Stimulated activated CD4-positive, alpha-beta T cell treated with anti-CD3 and anti-CD28 coated beads, TNF-alpha, amount 100 ng/mL, for 1 hour (primary cell): ENCODE data around the gene RASGRF1.

Experiments
- DNase-seq, 3 donors: peaks; one replicate each; pipeline ENCODE4 v3.0.0-alpha.2; 2020; ENCODE audit warnings: low read depth in 3 of 3, low spot score in 1 of 3

Gene RASGRF1

DNA sequence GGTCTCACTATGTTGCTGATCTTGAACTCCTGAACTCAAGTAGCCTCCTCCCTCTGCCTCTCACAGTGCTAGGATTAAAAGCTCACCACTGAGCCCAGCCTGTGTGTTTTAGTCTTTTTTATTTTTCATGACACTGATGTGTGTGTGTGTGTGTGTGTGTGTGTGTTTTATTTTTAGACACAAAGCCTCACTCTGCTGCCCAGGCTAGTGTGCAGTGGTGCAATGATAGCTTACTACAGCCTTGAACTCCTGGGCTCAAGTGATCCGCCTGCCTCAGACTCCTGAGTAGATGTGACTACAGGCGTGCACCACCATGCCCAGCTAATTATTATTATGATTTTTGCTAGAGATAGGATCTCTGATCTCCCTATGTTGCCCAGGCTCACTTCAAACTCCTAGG, 122.5 kb downstream of the RASGRF1 start:
- DNase-seq: no peak

DNA sequence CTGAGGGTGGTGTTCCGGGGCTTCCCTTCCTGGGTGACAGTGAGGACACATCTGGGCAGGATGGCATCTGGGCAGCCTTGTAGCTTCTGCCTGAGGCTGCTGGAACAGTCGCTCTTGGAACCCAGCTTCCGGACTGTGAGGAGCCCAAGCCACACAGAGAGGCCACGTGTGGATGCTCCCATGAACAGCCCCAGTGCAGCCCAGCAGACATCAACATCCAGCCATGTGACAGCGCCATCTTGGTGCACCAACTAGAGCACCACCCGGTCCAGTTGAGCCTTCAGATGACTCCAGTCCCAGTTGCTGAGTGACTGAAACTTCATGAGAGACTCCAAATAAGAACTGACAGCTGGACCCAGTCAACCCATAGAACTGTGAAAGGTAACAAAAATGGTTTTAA, 130.3 kb downstream of the RASGRF1 start:
- DNase-seq: no peak

DNA sequence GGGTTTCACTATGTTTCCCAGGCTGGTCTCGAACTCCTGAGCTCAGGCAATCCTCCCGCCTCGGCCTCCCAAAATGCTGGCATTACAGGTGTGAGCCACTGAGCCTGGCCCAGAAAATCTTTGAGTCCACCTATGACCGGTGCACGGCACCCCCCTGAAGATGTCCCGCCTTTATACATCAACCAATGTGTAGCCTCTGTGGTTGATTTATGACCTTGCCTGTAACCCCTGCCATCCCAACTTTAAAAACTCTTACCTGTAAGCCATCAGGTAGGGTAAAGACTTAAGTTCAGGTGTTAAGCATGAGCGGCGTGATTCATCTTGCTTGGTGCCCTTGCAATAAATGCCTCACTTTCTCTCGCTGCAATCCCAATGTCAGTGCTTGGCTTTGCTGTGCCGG, 131.2 kb downstream of the RASGRF1 start:
- no peak for DNase-seq

DNA sequence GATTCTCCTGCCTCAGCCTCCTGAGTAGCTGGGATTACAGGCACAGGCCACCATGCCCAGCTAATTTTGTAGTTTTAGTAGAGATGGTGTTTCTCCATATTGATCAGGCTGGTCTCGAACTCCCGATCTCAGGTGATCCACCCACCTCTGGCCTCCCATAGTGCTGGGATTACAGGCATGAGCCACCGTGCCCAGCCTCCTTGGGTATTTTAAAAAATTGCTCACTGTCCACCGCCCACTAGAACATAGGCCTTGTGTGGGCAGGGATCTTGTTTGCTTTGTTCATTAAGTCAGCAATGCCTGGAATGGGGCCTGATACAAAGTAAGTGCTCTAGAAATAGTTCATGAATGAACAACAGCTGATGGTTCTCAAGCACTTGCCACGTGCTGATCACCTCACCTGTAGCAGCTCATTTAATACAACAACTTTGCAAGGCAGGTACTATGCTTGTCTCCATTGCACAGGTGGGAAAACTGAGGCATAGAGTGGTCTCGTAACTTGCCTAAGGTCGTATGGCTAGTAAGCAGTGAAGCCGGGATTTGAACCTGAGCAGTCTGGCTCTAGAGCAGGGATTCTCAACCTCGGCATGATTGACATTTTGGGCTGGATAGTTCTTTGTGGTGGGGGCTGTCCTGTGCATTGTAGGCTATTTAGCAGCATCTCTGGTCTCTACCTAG, 133.0 kb downstream of the RASGRF1 start:
- DNase-seq: no peak

DNA sequence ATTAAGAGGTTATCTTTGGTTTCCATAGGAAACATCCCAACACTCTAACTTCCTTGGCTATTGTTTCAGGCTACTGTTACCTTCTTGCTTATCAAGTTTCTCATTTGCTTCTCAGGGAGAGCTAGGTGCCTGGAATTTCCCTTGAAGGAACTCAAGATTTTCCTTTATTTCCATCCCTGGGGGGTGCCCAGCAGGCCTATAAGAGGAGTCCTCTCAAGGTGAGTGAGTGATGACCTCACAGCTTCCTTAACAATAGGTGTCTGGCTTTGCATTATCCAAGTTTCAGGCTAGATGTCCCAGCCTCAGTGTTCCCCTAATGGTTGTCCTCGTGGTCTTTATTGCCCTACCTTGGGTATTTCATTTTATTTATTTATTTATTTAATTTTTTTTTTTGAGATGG, 133.6 kb downstream of the RASGRF1 start:
- DNase-seq: no peak

DNA sequence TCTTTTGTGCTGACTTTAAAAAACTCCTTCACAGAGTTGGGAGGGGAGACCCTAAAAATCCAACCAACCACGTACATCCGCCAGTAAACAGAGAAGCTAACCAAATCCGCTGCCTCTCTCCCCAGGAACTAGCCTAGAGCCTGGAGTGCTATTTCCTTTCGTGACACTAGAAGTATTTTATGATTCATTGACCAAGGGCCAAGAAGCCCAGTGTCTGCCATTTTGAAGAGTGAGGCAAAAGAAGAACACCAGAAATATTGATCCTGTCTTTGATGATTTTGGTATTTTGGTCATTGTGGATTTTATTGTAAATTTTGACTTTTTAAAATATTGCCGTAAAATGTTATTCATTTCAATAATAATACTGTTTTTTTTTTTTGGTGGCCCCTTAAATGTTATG, 135.2 kb downstream of the RASGRF1 start:
- no peak for DNase-seq

DNA sequence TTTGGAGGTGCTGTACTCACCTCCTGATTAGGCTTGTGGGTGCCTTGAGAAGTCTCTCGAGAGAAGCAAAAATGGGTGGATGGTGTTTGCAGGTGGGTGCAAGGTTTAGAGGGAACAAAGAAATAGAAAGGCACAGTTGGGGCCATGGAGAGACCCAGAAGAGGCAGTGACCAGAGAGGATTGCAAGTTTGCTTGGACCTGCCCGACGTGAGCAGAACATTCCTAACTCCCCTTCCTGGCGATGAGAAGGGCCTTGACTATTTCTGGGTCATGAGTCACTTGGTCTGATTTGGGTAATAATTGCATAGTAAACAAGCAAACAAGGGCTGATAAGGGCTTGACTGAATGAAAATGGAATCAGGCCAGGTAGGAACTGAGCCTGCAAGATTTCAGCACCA, 138.7 kb downstream of the RASGRF1 start:
- DNase-seq: no peak

DNA sequence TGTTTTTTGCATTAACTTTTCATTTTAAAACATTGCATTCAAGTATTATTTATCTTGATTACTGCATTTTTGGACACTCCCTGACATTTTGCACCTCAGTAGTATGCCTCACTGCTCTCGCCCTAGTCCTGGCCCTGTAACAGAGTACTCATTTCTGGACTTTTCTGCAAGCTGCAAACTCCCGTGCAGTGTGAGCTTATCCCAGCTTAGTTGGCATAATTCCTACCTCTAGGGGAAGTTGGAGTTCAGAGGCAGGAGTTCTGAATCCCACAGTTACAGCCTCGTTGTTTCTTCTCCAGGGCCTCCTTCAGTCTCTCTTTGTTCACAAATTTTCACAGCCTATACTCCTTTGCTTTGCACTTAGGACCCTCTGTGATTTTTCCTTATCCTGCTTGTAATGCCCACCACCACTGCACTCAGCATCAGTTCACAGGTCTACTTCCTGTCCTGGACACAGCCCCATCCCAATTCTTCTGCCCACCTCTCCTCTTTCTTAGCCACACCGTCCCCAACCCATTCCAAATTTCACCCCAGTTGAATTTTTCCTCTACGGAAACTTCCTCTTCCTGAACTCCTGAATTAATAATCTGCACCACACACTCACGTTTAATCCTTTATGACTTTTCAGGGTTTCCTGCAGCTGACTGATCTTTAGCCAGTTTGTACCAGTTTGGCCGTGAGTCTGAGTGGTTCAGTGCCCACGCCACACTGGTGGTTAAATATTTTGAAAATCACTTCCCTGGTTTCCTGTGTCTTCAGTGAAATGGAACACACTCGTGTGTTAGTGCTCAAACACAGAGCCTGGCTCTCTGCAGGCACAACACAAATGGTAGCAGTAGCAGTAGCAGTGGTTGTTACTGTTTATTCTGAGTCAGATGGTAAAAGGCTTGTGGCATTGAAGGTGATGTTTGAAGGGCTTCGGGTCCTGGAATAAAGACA, 139.4 kb downstream of the RASGRF1 start:
- no peak for DNase-seq

DNA sequence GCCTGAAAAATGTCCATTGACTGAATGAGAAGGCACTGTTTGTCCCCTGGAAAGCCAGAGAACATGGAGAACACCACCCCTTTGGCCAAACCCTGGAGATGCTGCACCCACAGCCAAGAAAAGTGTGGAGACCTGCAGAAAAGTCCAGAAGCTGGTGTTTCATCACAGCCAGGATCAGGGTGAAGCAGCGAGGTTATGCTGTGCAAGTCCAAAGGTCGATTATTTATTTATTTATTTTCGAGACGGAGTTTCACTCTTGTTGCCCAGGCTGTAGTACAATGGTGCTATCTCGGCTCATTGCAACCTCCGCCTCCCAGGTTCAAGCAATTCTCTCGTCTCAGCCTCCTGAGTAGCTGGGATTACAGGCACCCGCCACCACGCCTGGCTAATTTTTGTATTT, 140.2 kb downstream of the RASGRF1 start:
- DNase-seq: no peak

DNA sequence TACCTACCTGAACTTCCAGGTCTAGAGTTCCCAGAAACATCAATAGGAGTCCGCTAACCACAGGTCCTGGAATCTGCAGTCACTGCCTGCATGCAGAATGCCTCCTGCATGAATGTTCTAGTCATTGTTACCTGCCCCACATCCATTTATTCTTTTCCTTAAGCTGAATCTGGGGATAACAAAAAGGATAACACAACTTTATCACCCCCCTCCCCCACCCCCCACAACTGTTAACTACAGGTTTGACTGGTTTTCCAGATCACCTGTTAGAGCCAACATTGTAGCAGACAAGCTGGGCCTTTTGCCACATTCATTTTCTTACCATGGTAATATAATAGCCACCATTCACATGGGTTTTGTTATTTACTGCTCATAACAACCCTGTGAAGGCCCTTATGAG, 141.1 kb downstream of the RASGRF1 start:
- DNase-seq: no peak

DNA sequence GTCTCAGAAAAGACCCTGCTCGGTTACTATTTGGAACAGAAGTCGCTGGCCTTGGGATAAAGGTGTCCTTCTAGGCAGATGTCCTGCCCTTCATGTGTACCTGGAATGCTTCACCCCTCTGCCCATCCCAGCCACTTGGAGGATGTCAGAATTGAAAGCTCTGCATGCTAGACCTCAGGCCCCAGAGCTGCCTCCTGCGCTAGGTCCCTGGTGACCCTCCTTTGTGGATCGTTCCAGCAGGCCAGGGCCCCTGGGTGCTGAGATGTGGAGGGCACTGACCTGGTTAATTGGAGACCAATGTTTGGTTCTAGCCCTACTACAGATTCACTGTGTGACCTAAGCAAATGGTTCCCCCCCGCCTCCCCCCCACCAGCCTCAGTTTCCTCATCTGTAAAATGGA, 143.1 kb downstream of the RASGRF1 start:
- no peak for DNase-seq

DNA sequence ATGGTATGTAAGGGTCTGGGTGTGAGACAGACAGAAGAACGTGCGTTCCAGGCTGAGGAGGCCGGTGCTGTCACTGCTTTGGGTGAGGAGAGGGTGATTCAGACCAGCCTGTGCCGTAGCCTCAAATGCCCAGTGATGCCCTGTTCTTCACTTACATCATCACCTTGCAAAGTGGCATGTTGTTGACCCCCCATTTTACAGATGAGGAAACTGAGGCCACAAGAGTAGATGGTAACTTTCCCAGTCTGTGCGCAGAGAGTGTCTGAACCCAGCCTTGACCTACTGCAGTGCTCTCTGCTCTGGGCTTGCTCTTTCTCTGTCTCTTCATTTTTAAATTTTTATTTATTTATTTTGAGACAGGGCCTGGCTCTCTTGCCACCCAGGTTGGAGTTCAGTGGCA, 144.1 kb downstream of the RASGRF1 start:
- no peak for DNase-seq

DNA sequence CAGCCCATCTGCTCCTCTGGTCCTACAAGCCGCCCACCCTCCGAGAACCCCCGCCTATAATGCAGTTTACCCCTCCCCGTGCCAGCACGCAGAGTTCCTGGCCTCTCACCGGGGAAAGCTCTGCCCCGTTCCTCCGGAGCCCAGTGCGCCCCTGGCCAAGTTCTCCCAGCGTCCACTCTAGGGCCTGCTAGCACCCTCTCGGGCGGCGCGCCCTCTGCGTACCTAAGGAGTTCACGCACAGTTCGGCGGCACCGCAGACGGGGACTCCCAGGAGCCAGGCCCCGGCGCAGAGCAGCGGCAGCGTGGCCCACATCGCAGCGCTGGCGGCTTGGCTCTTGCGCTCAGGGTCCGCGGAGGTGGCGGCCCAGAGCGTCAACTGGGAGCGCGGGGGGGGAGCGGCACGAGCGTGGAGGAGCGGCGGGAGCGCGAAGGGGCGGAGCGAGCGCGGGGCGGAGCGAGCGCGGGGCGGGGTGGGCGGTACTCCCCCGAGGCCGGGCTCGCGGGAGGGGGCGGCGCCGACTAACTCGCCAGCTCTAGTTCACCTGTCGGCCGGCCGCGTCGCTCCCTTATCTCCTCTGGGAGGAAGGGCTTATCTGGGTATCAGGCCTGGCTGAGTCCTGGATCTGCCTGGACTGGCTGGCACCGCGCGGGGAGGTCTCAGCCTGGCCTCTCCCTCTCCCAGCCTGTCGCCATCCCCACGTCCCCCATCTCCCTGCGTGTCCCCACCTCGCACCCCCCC, 145.7 kb downstream of the RASGRF1 start, which contains the start of gene CTSH:
CTSH (minus strand) TSS at position 378 of the 739 bp plus-strand sequence; CDS start at position 313, 65 bp downstream.
- DNase-seq: peak; percentile 22 to 72 (median 38)

DNA sequence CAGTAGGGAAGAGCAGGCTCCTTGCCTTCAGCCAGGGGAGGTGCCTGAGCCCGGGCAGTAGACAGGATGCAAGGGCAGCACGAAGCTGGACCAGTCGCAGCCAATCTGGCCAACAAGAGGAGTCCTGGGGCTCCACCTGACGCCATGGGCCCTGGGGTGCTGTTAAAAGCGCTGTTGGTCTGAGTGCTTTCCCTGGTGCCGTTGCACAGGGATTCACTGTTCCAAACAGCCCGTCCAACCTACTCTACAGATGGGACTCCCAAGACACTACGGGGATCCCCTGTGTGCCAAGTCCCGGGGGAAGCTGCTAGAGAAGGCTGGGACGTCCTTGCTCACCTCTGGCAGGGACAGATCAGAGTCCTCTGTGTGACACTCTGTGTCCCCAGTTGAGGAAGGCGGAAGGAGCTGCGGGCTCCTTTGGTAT, 146.4 kb downstream of the RASGRF1 start:
- no peak for DNase-seq

DNA sequence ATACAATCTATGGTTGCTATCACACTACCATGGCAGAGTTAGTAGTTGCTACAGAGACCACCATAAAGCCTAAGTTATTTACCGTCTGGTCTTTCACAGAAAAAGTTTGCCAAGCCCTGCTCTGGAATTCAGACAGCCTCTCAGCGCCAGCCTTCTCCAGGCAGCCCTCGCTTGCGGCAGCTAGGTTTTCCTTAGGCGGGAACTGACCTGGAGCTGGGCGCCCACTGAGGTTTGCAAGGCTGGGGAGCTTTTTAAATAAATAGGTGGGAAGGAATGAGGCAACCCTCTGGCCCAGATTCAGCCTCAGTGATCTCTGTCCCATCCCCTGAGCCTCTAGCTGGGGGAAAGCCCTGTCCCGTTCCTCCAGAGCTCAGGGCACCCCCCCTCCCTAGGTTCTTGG, 146.9 kb downstream of the RASGRF1 start:
- no peak for DNase-seq

DNA sequence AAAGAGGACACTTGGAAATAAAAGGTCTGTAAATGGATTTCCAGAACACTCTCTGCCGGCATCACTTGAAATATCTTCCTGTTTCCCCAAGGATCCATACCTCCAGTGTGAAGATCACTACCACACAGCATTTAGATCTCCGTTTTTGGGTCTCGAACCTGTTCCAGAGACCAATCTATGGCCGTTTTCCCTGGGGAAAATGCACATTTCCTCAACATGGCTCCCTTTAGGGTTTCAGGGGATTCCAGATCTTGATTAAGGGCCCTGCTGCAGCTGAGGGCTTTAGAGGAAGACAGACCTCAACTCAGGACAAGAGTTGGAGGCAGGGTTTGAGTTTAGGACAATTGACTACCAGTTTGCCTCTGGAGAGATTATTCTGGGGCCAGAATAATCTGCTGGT, 147.8 kb downstream of the RASGRF1 start:
- DNase-seq: no peak

DNA sequence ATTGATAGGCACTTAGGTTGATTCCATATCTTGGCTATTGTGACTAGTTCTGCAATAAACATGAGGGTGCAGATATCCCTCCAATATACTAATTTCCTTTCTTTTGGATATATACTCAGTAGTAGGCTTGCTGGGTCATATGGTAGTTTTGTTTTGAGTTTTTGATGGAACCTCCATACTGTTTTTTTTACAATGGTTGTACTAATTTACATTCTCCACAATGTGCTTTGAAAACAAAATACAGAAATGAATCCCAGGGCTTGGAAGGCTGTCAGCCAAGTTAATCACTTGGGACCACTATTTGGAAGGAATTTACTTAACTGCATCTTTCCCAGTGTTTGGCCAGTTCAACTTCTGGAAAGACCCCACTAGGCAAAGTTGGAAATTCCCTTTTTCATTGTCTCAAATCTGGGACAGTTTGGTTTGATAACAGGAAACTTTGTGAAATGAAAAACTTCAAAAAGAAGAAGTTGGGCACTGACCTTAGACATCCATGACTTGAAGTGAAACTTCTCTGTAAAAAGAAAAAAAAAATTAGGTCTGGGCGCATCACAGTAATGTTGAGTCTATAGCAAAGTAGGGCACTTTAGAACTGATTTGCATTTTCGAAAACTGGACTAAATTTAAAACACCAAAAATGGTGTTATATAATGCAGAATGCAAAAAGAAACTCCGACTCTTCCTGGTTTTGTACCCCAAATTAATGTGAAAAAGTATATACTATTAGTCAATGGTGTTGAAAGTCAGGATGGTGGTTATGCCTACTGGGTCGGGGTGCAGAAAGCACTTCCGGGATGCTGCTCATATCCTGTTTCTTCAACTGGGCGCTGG, 151.7 kb downstream of the RASGRF1 start:
- no peak for DNase-seq

DNA sequence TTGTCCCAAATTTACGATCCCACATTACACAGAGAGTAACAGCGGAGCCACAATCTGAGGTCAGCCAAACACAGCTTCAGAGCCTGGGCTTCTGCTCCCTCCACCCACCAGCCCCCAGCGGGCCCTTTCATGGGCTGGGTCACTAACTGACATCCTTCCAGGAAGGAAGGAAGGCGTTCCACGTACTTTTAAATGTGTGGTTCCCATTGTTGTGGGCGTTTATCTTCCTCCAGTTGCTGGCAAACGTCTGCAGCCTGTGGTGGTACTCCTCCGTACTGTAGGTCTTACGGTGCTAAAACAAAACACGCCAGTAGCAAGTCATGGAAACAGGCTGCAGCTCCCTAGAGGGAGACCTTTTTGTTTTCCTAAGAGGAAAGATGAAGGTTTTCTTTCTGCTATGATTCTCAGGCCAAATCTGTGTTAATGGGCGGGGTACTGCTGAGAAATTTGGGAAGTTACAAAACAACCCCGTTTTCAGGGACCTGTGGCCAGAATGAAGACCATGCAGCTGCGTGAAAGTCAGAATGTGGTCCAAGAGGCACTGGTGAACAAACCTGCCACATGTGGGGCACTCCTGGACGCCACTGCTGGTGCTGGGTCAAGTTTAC, 153.3 kb downstream of the RASGRF1 start:
- DNase-seq: no peak

DNA sequence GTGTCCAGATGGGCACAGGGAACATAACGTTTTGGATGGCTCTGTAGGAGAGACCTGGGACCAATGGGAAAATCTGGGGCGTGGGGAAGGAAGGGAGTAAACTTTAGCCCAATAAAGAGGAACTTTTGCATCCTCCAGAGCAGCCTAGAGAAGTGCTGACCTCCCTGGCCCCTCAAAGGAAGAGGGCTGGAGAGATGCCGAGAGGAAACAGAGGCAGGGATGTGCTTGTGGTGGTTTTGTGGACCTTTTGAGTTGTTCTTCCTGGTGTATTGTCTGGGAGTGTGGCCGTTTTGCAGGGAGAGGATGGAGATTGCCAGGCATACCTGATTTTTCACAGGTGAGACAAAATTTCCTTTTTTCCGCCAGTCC, 155.9 kb downstream of the RASGRF1 start:
- DNase-seq: no peak

DNA sequence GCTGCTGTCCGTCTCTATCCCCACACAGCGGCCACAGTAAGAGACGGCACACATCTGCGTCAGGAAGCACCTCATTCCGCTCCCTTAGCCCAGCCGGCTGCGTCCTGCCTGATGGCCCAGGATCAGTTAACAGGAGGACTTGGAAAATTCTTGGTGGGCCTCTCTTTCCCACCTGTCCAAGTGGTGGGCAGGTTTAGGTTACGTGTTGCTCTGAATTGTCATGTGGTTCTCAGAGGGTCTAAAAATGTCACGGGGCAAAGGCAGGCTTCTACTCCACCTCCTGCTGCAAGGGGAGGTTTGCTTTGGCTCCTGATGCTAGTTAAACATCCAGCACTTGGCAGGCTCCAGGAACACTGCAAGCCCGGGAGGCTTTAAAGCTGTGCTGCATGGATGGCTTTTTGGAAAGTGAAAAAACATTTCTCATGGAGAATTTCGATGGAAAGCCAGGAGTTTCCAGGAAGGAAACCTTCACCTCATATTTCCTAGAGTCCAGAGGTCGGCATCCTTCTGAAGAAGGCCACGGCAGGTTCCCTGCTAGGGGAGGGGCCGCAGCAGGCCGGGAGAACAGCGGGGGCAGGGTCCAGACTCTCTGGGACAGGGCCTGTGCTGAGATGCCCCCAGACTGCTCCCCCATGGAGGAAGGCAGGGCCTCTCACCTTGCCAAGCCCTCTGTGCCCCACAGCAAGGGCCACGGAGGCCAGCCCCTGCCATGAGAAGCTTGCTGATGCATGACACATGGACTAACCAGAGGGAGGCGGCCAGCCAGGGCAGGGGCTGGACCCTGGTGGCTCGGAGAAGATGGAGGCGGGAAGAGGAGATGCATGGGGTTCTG, 156.5 kb downstream of the RASGRF1 start:
- no peak for DNase-seq
